Stimulated activated CD4-positive, alpha-beta T cell treated with anti-CD3 and anti-CD28 coated beads, Interleukin-12 subunit alpha, Interleukin-12 subunit beta, amount 100 ng/mL, for 24 hours (primary cell): Measurements from ENCODE around the gene CHRNA4.

Experiments
- DNase-seq, 2 experiments: peaks; one replicate each; pipeline ENCODE4 v3.0.0-alpha.2; 2020; ENCODE audit warnings: low read depth in 2 of 2

Gene CHRNA4

DNA sequence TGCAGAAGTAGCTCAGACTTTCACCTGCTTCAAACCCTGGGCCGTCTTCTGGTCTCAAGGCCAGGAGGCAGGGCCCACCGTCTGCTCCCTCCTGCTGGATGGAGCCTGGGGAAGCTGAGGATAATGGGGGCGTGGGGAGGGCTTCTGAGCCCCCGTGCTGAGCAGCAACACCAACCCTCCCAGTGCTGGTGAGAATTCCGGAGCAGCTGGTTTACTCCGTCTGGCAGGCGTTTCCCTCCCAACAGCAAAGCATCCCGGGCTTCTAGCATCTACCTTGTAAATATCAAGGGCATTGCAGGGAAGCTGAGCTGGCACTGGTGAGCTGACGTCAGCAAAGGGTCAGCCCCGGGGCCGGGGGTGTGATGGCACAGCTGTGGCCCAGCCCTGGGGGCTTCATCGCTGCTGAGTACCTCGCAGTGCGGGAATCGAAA is 16.8 kb upstream of the CHRNA4 start:
- DNase-seq: no peak

DNA sequence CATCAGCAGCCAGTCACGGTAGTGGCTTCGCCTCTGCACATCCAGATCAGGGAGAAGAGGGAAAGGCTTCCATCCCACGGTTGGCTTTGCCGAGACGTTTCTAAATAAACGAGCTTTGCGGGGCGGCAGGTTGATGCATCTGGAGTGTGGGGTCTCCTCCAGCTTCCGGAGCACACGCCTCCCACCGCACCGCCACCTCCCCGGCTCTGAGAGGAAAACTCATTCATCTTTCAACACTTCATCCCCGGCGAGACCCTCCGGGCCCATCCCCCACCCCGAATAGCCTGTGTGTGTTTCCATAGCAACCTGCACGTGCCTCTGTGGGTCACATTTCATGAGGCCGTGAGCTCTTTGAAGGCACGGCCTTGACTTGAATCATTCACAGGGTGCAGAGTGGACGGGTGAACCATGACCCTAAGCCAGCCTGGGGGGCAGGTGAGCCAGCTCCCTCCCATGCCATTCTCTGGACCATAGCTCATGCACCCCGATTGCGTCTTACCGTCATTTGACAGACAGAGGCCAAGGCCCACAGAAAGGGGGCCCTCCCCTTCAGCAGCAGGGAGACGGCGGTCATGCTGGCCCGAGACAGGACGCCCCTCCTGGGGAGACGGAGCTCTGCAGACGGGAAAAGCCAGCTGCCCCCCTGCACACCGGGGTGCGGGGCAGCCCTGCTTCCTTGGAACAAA is 16.2 kb upstream of the CHRNA4 start:
- DNase-seq: no peak

DNA sequence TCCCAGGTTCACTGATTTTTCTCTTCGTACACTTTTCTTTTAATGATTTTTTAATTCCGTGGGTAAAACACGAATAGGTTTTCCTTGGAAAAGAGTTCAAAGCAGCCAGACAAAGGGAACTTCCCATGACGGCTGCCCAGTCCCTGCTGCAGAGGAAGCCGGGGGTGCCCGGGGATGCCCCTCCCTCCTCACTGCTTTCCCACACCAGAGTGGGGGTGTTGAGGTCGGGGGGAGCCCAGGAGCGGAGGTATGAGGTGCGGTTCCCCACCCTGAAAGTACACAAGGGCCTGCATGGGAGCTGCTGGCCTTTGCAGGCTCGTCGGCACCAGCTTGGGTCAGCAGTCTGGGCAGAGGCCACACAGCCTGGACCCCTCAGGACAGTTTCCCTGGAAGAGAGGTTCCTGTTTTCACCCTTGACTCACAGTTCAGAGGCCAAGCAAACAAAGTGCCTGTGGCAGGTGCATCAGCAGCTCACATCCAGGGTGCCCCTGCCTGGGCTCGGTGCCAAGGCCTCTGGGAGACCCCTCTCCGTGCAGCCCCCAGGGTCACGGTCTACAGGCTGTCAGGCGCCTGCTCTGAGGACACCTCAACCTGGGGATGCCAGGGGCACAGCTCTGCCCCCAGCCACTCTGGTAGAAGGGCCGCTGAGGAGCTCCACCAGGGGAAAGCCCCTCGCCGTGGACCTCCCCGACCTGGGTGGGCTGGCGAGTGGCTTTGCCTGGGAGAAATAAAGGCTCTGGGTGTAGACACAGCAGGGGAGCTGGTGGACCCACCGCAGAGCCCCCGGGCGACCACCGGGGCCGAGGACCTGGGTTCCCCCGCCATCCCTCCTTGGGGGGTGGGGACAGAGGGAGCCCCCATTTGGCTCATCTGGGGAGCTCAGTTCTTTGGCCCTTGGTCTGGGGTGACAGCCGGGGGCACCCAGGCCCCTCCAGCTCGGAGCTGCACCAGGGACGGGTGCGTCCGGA is 15.4 kb upstream of the CHRNA4 start:
- DNase-seq: no peak

DNA sequence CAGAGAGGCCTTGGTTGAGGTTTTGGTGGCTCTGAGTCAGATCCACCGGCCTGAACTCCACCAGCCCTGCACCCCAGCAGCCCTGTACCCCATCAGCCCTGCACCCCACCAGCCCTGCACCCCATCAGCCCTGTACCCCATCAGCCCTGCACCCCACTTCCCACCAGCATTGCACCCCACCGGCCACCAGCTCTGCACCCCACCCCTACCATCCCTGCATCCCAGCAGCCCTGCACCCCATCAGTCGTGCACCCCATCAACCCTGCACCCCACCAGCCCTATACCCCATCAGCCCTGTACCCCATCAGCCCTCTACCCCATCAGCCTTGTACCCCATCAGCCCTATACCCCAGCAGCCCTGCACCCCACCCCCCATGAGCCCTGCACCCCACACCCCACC is 14.3 kb upstream of the CHRNA4 start:
- no peak for DNase-seq

DNA sequence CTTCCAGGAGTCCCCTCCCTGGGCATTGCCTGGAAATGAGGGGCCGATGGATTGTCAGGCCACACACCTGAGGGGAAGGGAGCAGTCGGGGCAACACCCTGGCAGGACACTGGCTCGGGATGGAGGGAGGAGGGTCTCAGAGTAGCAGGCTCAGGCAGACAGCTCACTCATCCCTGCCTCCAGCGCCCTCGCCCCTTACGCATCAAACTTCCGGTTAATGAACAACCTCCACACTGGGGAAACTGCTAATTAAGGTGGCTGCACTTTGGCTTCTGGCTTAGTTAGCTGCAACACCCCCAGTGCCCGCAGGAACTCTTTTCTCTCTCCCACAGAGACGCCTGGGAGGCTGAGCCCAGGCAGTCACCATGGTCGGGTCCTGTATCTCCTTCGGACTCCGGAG is 13.4 kb upstream of the CHRNA4 start:
- no peak for DNase-seq

DNA sequence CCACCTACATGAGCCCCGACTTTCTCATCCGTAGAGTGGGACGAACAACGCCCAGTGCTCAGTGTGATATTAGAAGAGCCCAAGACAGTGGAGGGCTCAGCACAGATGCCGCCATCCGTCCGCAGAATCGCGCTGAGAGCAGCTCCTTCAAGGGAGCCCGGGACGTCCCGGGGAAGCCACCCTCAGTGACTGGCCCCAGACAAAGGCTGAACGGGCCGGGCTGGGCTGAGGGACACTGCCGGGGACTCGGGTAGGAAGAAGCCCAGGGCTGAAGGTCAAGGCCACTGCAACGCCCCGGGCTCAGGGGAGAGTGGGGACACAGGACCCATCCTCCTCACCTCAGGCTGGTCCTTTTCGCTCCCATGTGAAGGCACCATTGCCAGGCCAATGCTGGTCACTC is 12.8 kb upstream of the CHRNA4 start:
- no peak for DNase-seq

DNA sequence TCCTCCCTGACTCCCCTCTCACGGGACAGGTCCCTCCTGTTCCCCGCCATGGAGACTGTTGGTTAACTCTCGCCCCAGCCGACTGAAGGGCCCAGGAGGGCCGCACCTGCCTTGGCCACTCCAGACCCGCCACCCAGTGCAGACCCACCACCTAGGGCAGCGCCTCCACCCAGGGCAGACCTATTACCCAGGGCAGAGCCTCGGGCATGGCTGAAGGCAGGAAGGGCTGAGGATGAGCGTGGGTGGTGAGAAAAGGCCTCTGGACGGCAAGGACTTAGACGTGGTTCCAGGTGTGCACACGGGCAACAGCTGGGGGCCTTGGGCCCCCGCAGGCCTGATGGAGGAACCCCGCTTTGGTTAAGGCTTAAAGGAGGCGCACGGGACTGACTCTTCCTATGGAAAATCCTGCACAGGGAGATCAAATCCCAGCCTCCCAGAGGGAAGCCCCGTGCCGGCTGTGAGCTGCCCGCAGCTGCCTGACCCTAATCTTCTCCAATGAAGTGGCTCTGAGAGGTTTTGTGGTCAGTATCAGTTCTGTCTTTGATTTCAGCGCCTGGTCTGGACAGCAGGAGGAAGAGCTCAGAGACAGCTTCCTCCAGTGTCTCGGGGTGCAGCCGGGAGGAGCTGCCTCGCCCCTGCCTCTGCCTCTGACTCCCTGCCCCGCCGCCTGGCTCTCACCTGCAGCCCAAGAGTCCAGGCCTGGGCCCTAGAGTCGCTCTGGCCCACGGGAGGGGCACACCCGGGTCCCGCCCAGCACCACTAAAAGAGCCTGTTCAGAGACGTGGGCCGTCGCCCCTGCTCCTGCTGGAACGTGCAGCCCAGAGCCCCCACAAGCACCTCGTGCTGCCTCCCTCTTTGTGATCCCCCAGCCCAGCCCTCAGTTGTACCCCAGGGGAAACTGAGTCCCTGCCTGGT is 12.1 kb upstream of the CHRNA4 start:
- no peak for DNase-seq

DNA sequence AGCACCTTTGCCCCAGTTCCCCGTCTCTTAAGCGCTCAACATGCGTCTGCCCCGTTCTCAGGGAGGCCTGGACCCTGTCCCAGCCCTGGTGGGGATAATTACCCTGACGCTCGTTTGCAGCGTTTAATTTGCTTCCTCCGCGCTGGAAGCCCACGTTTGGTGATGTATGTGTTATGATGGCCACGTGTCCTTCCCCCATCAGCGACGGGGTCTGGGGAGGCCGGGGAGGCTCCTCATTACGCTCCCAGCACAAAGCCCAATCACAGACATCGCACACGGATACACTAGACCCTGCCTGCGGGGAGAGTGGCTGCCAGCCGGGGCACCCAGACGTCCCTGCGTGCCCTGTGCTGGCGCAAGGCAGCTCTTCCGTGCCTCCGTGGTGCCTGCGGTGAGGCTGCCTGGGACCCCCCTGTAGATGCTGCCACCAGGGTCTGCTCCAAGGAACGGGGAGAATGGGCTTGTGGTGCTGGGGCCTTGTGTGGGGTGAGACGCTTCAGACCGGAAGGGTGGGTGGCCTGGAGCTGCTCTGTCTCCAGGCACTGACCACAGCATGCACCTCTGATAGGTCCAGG is 10.2 kb upstream of the CHRNA4 start:
- DNase-seq: no peak

DNA sequence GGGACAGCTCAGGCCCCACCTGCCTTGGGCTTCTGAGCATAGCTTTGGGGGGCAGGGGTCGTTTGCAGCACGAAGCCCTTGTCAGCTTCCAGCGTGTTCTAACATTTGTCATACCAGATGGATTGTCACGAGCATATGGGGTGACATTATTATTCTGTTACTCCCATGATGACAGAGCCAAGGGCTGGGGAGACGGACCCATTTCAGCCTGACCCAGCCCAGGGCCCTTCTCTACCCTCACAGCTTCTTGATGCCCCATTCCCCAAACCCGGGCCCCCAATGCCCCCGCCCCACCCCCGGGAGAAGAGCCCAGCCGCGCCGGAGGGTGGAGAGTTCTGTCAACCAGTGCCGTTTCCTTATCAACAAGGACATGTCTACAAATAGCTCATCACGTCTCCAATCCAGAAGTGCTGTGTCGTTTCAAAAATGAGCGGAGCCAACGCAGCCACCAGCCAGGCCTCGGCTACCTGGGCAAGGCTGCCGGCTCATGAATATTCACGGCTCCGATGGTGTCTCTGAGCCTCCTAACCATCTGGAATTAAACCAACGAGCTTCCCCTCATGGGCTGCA is 9.6 kb upstream of the CHRNA4 start:
- no peak for DNase-seq

DNA sequence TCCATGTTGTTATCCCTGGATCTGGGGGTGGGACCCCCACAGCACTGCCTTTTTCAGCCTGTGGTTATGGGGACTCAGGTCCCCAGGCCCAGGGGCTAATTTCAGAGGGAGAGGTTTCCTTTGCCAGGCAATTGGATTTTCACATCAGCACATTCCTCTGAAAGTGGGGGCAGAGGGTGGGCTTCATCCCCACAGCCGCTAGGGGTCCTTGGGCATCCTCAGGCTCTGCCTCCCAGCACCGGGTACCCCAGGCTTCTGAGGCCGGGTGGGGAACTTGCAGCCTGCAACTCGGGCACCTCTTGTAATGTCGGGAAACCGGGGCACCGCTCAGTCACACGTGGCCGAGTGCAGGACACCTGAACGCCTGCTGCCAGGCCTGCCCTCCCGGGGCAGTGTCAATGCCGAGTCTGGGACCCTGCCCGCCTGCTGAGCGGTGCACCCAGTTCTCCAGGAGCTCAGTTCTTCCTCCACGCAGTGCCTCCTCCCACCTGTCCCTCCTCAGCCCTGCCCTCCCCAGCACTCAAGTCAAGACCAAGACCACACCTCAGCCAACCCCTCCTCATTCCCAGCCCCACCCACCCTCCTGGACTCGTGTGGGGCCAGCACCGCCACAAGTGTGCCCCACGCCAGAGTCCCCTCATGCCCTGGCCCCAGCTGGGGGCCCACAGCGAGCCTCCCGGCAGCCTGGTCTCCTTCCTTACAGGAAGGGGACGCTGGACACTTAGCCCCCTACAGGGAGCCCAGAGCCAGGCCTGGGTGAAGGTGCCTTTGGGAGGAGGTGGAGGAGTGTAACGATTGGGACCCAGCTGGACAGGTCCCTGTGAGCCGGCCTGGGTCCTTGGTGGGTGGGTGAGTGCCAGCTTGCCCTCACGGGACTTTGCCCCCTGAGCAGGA is 8.8 kb upstream of the CHRNA4 start:
- no peak for DNase-seq

DNA sequence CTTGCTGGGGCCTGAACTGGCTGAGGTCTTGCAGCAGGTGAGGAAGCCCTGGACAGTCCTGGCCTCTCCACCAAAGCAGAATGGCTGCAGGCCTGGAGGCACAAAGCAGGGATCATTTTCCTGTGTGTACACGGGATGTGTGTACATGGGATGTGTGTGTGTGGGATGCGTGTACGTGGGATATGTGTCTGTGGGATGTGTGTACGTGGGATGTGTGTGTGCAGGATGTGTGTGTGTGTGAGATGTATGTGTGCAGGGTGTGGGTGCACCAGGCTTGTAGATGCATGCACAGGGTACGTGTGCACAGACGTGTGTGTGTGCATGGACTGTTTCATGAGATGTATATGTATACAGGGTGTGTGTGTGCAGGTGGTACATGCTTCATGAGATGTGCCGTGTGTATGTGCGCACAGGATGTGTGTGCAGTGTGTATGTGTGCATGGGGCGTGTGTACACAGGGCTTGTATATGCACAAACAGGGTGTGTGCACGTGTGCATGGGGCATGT is 7.9 kb upstream of the CHRNA4 start:
- DNase-seq: no peak

DNA sequence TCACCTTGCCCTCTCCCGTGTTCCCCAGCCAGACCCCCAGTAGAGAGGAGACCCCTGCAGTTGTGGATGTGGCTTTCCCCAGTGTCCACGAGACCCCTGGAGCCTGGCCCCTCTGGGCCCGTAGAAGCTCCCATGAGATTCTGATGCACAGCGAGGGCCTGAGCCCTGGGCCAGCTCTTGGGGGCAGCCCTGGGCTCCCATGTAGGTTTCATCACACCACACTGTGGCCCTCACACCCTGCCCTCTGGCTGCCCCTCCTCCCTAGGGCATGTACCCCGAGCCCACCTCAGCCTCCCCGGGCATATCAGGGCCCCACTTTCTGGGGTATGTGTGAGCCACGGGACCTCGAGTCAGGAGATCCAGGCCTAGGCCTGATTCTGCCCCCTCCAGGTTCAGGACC is 7.0 kb upstream of the CHRNA4 start:
- no peak for DNase-seq

DNA sequence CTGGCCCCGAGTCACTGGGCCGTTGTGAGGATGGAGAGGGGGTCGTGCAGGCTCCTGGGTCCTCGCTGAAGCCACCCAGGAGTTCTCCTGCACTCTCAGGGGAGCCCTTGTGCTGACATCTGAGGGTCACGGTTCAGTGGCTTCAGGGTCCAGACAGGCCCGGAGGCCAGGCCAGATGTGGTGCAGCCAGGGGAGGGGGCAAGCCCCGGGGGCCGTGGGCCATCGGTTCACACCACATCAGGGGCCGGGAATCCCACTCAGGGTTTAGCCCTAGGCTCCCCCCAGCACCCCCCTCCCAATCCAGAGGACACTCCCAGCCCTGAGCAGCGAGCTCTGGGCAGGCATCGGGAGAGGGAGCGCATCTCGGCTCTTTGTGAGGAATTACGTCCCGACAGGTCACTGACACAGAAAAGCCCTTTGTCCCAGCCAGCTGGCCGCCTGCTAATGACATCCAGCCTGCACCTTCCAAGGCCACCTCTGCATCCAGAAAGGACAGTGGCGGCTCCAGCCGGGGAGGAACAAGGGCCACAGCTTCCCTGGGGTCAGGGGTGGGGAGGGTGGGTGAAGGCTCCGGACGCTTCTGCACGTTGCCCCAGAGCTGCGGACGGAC is 6.4 kb upstream of the CHRNA4 start:
- DNase-seq: no peak

DNA sequence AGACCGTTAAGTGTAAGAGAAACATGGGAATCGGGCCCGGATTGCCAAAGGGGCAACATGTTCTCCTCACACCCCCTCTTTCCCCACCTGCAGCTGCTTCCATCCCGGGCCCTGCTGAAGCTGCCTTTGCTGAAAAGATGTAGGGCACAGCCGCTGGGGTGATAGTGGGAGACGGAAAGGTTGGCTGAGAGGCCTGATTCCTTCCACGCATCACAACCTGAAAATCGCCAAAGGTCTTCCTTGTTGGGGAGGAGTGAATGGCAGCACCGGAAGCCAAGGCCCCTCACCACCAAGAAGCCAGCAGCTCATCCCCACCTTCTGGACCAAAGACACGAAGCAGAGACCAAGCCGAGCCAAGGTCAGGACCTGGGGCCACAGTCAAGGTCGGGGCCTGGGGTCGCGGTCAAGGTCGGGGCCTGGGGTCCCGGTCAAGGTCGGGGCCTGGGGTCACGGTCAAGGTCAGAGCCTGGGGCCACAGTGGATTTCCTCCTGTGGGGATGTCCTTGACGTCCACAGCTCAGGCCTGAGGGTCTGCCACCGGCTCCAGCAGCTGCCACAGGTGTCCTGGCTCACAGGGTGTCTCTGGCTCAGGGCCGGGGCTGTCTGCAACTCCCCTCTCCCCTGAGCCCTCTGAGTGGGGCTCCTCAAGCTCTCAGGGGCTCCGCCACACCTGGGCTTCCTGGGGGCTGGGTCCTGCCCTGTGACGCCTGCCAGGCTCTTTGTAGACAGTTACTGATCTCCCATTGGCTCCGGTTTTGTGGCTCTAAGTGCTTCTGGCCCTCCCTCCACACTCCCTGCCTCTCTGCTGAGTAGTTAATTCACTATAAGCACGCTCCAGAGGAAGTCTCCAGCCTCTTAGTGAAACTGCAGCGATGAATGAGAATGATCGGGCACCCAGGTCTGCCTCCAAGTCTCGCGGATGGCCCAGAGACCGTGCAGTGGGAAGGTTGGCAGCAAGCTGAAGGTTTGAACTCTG is 5.5 kb upstream of the CHRNA4 start:
- no peak for DNase-seq

DNA sequence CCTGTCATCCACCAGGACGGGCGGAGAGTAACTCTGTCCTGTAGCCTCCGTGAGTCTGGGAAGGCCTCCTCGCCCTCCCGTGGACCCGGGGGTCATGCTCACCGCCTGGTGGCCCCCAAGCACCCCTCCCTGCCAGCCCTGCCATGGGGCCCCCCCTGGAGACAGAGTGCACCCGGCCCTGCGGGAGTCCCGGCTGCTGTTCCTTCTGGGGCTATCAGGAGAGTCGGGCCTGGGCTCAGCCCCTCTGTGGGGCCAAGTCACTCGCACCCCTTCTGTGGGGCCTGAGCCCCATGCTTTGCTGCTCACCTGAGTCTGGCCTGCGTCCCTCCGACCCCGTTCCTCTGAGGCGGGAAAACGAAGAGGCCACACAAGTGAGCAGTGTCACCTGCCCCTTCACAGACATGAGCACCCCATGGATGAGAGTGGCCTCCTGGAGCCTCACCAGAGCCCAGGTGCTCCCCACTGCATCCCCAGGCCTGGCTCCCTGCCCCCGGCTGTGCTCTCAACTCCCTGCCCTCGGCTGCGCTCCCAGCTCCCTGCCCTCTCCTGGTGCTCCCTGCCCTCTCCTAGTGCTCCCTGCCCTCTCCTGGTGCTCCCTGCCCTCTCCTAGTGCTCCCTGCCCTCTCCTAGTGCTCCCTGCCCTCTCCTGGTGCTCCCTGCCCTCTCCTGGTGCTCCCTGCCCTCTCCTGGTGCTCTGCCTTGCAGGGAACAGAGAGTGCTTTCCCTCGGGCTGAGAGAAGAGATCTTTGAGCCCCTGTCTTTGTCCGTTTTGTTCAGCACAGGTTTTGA is 4.6 kb upstream of the CHRNA4 start:
- no peak for DNase-seq

DNA sequence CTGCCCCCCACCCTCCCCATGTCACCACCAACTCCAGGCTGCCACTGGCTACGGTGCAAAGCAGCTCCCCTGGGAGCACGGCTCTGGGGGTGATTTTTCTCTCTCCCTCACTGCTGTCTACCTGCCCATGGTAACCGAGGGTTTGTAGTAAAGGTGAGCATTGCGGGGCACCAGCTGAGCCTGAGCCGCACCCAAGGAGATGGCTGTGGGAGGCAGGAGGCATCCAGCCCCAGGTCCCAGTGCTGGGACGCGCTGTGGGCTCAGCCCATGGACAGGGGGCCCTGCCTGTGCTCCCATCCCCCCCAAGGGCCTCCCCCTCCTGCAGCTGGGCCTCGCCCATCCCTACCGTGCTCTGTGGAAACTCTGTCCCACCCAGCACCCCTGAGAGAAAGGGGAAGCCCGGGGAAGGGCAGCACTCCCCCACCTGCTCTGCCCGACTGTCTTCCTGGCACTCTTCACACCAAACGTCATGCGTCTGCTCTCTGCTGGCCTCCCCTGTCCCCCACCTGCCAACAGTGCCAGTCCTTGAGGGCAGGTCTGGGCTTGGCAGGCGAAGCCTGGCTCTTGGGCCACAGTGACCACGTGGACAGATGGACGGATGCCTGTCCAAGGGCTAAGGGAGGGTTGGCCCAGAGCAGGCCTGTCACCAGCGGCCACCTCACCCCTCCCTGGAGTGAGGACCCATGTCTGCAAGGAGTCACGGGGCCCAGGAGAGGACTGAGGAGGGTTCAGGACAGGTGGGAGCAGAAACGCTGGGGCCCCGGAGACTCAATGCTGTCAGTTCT is 3.8 kb upstream of the CHRNA4 start:
- no peak for DNase-seq
